ENCODE measurements around the gene RWDD4. TPM values are rescaled to one million over a fixed set of nuclear protein-coding genes. Genes with fewer than 3 reads are reported as not detected.

The RWDD4 gene
- total RNA-seq (2022; extraction: Qiagen RNA extraction): 15.9 to 18.0 TPM (median 16.9 TPM) in 5 replicates

GRCh38 chr4:183659029-183659871, at the start of gene RWDD4, which contains the start of gene TRAPPC11:
Gene RWDD4, minus strand, starts transcription at chr4:183659185. Its CDS starts 233 bp downstream, at chr4:183658952.
Gene TRAPPC11, plus strand, starts transcription at chr4:183659293. Its CDS starts 4,575 bp downstream, at chr4:183663868.

Other genes with a start within 250 kb of the RWDD4 start
- 9.5 to 10.1 TPM (median 10.1 TPM) in 5 replicates for gene CDKN2AIP, start 214.5 kb downstream of the RWDD4 start, total RNA-seq (2022; extraction: Qiagen RNA extraction)
- gene ING2, start 154.1 kb downstream of the RWDD4 start, total RNA-seq (2022; extraction: Qiagen RNA extraction): 8.8 to 10.5 TPM (median 9.4 TPM) in 5 replicates
- gene TRAPPC11, start 108 bp upstream of the RWDD4 start, total RNA-seq (2022; extraction: Qiagen RNA extraction): 8.6 to 13.6 TPM (median 9.8 TPM) in 5 replicates
- 1.8 to 2.8 TPM (median 2.3 TPM) in 5 replicates for gene STOX2, start 246.1 kb upstream of the RWDD4 start, total RNA-seq (2022; extraction: Qiagen RNA extraction)

All from A549 treated with AZD2906 at 1 μM for 4 hours (cell line).